ENCODE data around the gene SLC37A1. TPM values are rescaled to one million over a fixed set of nuclear protein-coding genes. Genes with fewer than 3 reads are reported as not detected.

The SLC37A1 gene
- polyA plus RNA-seq, 1 experiment: 0.88 TPM

GRCh38 chr21:42568866-42569731 lies 55.4 kb downstream of the SLC37A1 start:
- DNase-seq (ENCODE audit: low read depth): no peak
- Histone ChIP-seq H3K4me3 (ENCODE audit: low read depth, low read length) (no peak overlapping the region), H3K27me3 (ENCODE audit: control insufficient read depth, insufficient read depth, low read length) (no peaks in the 10 kb centered on the region), H3K36me3 (ENCODE audit: control insufficient read depth, insufficient read depth, low read length) (no peaks in the 10 kb centered on the region)
- CTCF ChIA-PET: no interaction called here
- POLR2A ChIA-PET: no interaction called here
- TF ChIP-seq CTCF (IDR thresholded peaks at IDR 0.05; ENCODE audit: insufficient read depth, low read depth, low read length): no peak

DNA sequence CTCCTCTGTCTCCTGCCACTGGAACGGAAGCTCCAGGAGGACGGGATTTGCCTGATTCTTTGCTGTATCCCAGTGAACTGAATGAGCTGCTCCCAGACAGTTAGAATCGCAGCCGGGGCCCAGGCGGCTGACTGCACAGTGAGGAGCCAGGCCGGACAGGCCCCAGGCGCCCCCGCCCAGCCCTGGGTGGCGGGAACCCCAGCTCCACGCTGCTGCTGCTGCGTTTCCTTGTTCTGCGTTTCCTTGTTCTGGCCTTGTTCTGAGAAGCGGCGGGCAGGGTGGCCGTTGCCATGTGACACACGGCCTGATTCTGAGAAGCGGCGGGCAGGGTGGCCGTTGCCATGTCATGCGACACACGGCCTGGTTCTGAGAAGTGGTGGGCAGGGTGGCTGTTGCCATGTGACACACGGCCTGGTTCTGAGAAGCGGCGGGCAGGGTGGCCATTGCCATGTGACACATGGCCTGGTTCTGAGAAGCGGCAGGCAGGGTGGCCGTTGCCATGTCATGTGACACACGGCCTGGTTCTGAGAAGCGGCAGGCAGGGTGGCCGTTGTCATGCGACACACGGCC lies 56.2 kb downstream of the SLC37A1 start:
- no peak for DNase-seq (ENCODE audit: low read depth)
- POLR2A ChIA-PET: no interaction called here
- CTCF ChIA-PET: no interaction called here
- H3K4me3 ChIP-seq (ENCODE audit: low read depth, low read length): no peak overlapping the region
- H3K27me3 ChIP-seq (ENCODE audit: control insufficient read depth, insufficient read depth, low read length): no peaks in the 10 kb centered on the region
- no peaks in the 10 kb centered on the region for H3K36me3 ChIP-seq (ENCODE audit: control insufficient read depth, insufficient read depth, low read length)
- TF ChIP-seq CTCF (IDR thresholded peaks at IDR 0.05; ENCODE audit: insufficient read depth, low read depth, low read length): no peak

DNA sequence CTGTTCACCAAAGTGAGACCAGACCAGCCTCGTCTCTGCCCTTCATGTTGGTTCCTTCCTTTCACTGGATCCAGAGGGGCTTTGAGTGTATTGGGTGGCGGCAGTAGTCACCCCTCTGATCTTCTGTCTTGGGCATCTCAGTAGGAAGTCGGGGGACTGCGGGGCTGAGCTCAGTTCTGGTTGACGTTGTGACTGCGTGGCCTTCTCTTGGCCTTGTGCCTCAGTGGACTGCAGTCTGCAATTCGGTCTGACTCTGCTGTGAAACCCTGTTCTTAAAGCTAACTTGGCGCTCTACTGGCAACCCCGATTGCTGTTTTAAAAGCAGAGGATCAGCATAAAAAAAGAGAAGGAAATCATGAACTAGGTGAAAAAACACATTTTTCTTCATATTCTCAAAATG lies 56.7 kb downstream of the SLC37A1 start:
- ChIA-PET POLR2A (no interaction called here), CTCF (no interaction called here)
- Histone ChIP-seq H3K36me3 (ENCODE audit: control insufficient read depth, insufficient read depth, low read length) (no peaks in the 10 kb centered on the region), H3K27me3 (ENCODE audit: control insufficient read depth, insufficient read depth, low read length) (no peaks in the 10 kb centered on the region), H3K4me3 (ENCODE audit: low read depth, low read length) (no peak overlapping the region)
- no peak for TF ChIP-seq CTCF (IDR thresholded peaks at IDR 0.05; ENCODE audit: insufficient read depth, low read depth, low read length)
- DNase-seq (ENCODE audit: low read depth): no peak

- ChIA-PET CTCF (no interaction called here), POLR2A (no interaction called here)
- TF ChIP-seq CTCF (IDR thresholded peaks at IDR 0.05; ENCODE audit: insufficient read depth, low read depth, low read length): no peak
- DNase-seq (ENCODE audit: low read depth): no peak
- H3K36me3 ChIP-seq (ENCODE audit: control insufficient read depth, insufficient read depth, low read length): no peaks in the 10 kb centered on the region
- no peak overlapping the region for H3K4me3 ChIP-seq (ENCODE audit: low read depth, low read length)
- no peaks in the 10 kb centered on the region for H3K27me3 ChIP-seq (ENCODE audit: control insufficient read depth, insufficient read depth, low read length)
Observed at GRCh38 chr21:42570841-42571387, 57.3 kb downstream of the SLC37A1 start.

DNA sequence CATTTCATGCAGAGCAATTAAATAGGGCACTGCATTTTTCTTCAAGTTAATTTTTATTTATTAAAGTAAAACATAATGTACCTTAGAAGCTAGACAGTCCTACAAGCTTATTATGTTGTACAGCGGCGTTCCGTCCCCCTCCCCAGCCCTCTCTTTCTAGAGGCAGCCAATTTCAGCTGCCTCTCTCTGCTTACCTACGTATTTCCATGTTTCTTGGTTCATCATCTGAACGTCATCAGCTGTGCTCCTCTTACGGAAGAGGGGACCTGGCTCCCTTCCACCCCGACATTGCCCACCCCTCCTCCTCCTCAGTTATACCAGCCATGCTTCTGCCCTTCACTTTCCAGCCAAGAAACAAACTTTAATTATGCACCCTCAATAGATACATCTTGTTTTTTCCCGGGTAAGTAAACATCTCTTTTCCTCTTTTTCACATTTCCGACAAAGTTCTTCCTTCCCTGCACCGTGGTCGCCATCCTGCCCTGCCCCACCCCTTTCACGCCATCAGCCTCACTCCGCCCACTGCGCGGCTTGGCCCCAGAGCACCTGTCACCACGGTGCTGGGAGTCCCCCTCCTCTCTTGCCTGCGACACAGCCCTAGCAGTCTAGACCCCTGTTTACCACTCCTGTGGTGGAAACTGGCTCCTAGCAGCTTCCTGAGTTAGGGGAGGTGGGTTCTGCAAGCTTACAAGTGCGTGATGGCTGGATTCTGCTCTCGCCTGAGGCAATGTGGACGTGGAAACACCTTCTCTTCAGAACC lies 57.9 kb downstream of the SLC37A1 start:
- ChIA-PET CTCF (no interaction called here), POLR2A (no interaction called here)
- DNase-seq (ENCODE audit: low read depth): no peak
- no peaks in the 10 kb centered on the region for H3K36me3 ChIP-seq (ENCODE audit: control insufficient read depth, insufficient read depth, low read length)
- no peak for TF ChIP-seq CTCF (IDR thresholded peaks at IDR 0.05; ENCODE audit: insufficient read depth, low read depth, low read length)
- H3K4me3 ChIP-seq (ENCODE audit: low read depth, low read length): no peak overlapping the region
- H3K27me3 ChIP-seq (ENCODE audit: control insufficient read depth, insufficient read depth, low read length): no peaks in the 10 kb centered on the region

Measured in BJ (cell line).